GM19023 (cell line): ENCODE results near the gene BCL10.

Experiments
- ATAC-seq: cut with Tn5 transposase; IDR thresholded peaks from one replicate; pipeline ENCODE4 v1.9.1; 2021; ENCODE audit warnings: mild to moderate bottlenecking, moderate library complexity; ENCODE audit not compliant: unreplicated experiment

BCL10 gene

GRCh38 chr1:85276215-85276977 lies at the start of gene BCL10:
Gene BCL10, minus strand, starts transcription at chr1:85276632. Its CDS starts 280 bp downstream, at chr1:85276352.
- ATAC-seq: peak; percentile 96

DNA sequence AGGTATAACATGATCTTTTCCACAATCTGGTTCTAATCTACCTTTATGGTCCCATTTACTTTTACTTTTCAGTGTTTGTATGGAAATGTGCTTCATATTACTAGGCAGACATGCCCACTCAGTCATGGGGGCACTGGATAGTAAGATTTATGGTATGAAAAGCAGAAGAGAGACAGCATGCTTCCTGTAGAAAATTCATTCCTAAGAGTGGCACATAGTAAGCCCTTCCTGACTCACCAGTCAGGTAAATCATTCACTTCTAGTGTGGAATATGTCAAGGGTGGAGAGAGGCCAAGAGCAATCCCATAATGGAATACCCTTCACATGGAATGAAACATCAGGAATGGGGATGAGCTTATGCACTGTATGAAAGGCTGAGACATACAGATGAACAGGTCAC lies 49.5 kb upstream of the BCL10 start:
- ATAC-seq: no peak

DNA sequence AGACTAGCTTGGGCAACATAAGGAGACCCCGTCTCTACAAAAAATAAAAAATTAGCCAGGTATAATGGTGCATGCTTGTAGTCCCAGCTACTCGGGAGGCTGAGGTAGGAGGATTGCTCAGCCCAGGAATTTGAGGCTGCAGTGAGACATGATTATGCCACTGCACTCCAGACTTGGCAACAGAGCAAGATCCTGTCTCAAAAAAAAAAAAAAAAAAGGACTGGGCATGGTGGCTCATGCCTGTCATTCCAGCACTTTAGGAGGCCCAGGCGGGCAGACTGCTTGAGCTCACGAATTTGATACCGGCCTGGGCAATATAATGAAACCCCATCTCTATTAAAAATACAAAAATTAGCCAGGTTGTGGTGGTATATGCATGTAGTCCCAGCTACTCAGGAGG lies 47.3 kb upstream of the BCL10 start:
- ATAC-seq: no peak

- no peak for ATAC-seq
These were observed 46.2 kb upstream of the BCL10 start for GRCh38 chr1:85322655-85323054.

GRCh38 chr1:85321237-85321964 lies 45.0 kb upstream of the BCL10 start:
- no peak for ATAC-seq

- ATAC-seq: no peak
These were observed 44.1 kb upstream of the BCL10 start for GRCh38 chr1:85320371-85321131.

DNA sequence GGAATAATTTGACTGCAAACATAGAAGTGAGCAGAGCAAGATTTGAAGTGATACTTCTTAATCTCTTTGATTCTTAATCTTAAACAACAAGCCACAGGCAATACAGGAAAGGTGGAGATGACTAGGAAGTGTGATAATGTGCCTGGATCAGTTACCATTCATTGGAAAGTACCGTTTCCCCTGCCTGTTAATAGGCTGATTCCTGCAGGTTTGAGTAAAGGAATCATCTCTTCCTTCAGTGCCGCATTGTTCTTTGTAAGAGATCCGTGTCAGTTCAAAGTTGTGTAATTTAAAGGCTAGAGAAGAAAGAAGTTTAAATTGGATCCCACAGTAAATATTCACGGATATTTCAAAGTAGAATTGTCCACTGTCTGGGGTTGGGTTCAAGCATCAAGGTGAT lies 43.5 kb upstream of the BCL10 start:
- no peak for ATAC-seq

- ATAC-seq: no peak
These were observed 43.1 kb upstream of the BCL10 start for GRCh38 chr1:85319491-85319890.

- ATAC-seq: no peak
These were observed 41.8 kb upstream of the BCL10 start for GRCh38 chr1:85318217-85318616.

- no peak for ATAC-seq
These were observed 41.1 kb upstream of the BCL10 start for GRCh38 chr1:85317560-85317959.

DNA sequence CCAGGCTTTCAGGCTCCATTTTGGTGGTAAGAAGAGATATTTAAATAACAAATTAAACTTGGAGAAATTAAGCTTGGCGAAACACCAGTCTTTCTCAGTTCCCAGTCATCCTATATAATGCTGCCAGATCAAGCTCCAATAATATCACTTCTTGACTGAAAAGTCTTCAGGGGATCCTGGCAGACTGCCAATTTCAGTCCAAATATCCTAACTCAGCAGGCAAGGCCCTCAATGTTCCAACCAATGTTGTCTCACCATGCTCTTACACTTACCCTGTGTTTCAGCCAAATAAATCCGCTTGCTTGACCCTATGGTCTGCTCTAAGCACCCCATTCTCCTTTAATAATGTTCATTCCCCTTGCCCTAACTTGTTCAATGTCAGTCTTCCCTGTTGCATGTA lies 39.9 kb upstream of the BCL10 start:
- no peak for ATAC-seq

GRCh38 chr1:85315789-85316188 lies 39.4 kb upstream of the BCL10 start:
- no peak for ATAC-seq

- no peak for ATAC-seq
These were observed 38.3 kb upstream of the BCL10 start for GRCh38 chr1:85314726-85315125.

- no peak for ATAC-seq
These were observed 37.7 kb upstream of the BCL10 start for GRCh38 chr1:85313888-85314696.

- ATAC-seq: no peak
These were observed 35.4 kb upstream of the BCL10 start for GRCh38 chr1:85311818-85312217.

DNA sequence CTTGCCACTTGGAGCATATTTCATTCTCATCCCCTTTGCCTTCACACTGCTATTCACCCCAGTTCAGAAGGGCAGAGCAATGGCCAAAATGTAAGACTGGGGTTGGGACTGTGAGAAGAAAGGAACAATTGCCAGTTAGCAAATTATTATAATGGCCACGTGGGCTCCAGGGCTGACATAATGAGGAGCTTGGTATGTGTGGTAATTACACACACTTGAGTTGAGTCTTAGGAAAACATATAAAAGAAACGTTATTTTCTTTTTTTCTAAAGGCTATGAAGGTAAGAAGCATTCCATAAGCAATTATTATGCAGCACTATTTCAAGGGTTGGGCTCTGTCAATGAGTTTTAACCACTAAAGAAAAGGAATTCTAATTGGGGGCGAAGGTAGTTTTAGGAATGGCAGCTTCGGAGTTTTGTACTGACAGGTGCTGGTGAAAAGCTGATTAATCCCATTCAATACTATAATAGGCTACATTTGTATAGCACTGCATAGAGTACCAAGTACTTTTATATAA lies 32.5 kb upstream of the BCL10 start:
- no peak for ATAC-seq

GRCh38 chr1:85307987-85308832 lies 31.8 kb upstream of the BCL10 start:
- peak; percentile 91 for ATAC-seq

DNA sequence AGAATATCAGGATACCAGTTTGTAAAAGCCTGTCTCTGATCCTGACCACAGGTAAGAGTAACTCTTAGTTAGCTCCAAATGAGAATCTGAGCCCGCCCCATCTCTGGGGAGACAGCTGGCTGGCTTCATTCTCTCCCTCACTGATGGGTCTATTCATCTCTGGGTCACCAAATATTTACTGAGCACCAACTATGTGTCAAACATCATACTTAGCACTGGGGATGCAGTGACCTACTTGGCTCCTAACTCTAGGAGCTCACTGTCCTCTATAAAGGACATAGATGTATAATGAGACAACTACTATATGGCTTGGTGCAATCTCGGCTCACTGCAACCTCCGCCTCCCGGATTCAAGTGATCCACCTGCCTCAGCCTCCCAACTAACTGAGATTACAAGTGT lies 29.8 kb upstream of the BCL10 start:
- no peak for ATAC-seq

GRCh38 chr1:85303440-85304162 lies 27.2 kb upstream of the BCL10 start:
- ATAC-seq: no peak
